T1000 (cell line): ENCODE measurements around the gene UFD1.

ENCODE experiments used
- DNase-seq: peaks from one replicate; lab custom pipeline; 2025; ENCODE audit warnings: mixed read lengths; lab: John Stamatoyannopoulos, UW

The UFD1 gene

GRCh38 chr22:19424186-19424500 lies 54.9 kb downstream of the UFD1 start:
- DNase-seq: no peak

- DNase-seq: no peak
These were observed 56.3 kb downstream of the UFD1 start for GRCh38 chr22:19422440-19423301.

- DNase-seq: no peak
These were observed 58.7 kb downstream of the UFD1 start for GRCh38 chr22:19420321-19420720.

- no peak for DNase-seq
These were observed 59.4 kb downstream of the UFD1 start for GRCh38 chr22:19419464-19420178.

- DNase-seq: no peak
These were observed 59.9 kb downstream of the UFD1 start for GRCh38 chr22:19419086-19419463.

GRCh38 chr22:19412923-19413322 lies 66.1 kb downstream of the UFD1 start:
- DNase-seq: no peak

GRCh38 chr22:19412478-19412877 lies 66.5 kb downstream of the UFD1 start:
- no peak for DNase-seq

- no peak for DNase-seq
These were observed 67.3 kb downstream of the UFD1 start for GRCh38 chr22:19411690-19412045.

- no peak for DNase-seq
These were observed 67.9 kb downstream of the UFD1 start for GRCh38 chr22:19410941-19411689.

GRCh38 chr22:19407649-19408606 lies 71.1 kb downstream of the UFD1 start:
- no peak for DNase-seq

GRCh38 chr22:19406846-19407245 lies 72.1 kb downstream of the UFD1 start:
- DNase-seq: no peak

GRCh38 chr22:19406281-19406811 lies 72.6 kb downstream of the UFD1 start:
- DNase-seq: no peak

GRCh38 chr22:19405652-19406051 lies 73.3 kb downstream of the UFD1 start:
- no peak for DNase-seq

GRCh38 chr22:19405133-19405532 lies 73.9 kb downstream of the UFD1 start:
- no peak for DNase-seq

- DNase-seq: no peak
These were observed 74.3 kb downstream of the UFD1 start for GRCh38 chr22:19404676-19405075.

GRCh38 chr22:19402642-19403191 lies 76.3 kb downstream of the UFD1 start:
- no peak for DNase-seq

GRCh38 chr22:19401483-19401882 lies 77.5 kb downstream of the UFD1 start:
- no peak for DNase-seq

- no peak for DNase-seq
These were observed 78.1 kb downstream of the UFD1 start for GRCh38 chr22:19400881-19401280.
